Progenitor cell of endocrine pancreas (in vitro differentiated cells): ENCODE data around the gene PTGR1. TPM values are rescaled to one million over a fixed set of nuclear protein-coding genes. Genes with fewer than 3 reads are reported as not detected.
"Not testable (repeated sequence)": the region's sequence is repeated elsewhere in the genome, so short reads cannot be mapped to it uniquely, and the experiment has no call there.

Experiments
- DNase-seq: peaks from one replicate; pipeline ENCODE4 v3.0.0; 2021; ENCODE audit warnings: low spot score; ENCODE audit not compliant: unreplicated experiment
- H3K27ac Mint-ChIP-seq: 2 replicates; pipeline ENCODE4 v1.8.0; 2021; ENCODE audit warnings: mild to moderate bottlenecking, moderate library complexity, mixed read lengths
- H3K27me3 Mint-ChIP-seq: 2 replicates; pipeline ENCODE4 v1.8.0; 2021; ENCODE audit warnings: mixed read lengths
- H3K36me3 Mint-ChIP-seq: 2 replicates; pipeline ENCODE4 v1.8.0; 2022; ENCODE audit warnings: mixed read lengths; ENCODE audit not compliant: insufficient read depth
- H3K4me1 Mint-ChIP-seq: 2 replicates; pipeline ENCODE4 v1.8.0; 2021; ENCODE audit warnings: low read depth, mixed read lengths
- H3K4me3 Mint-ChIP-seq: 2 replicates; pipeline ENCODE4 v1.8.0; 2021; ENCODE audit warnings: low read depth, mild to moderate bottlenecking, moderate library complexity, mixed read lengths
- H3K9me3 Mint-ChIP-seq: 2 replicates; pipeline ENCODE4 v1.8.0; 2021; ENCODE audit warnings: low read depth, mixed read lengths
- total RNA-seq: library from RNA; stranded (reverse); gene quantifications from 2 replicates; pipeline ENCODE4 v1.2.1, GENCODE V29; 2021
- TF ChIP-seq, protein P1 (sequence below): fragments of 200-600 bp; sonication (generic); IDR thresholded peaks from one replicate; pipeline ENCODE4 v1.5.0; 2021; ENCODE audit warnings: antibody characterized with exemption, mild to moderate bottlenecking; ENCODE audit not compliant: unreplicated experiment

PTGR1 gene
- total RNA-seq, 1 donor from 2014 or later = 50.1 TPM

- Mint-ChIP-seq H3K9me3 (no peaks in the 10 kb centered on the region), H3K27ac (no peak overlapping the region), H3K4me1 (no peaks in the 10 kb centered on the region), H3K4me3 (no peak overlapping the region), H3K27me3 (no peaks in the 10 kb centered on the region), H3K36me3 (peaks cover 13% of the 10 kb centered on the region)
- DNase-seq = no peak
- TF ChIP-seq, protein P1, sequence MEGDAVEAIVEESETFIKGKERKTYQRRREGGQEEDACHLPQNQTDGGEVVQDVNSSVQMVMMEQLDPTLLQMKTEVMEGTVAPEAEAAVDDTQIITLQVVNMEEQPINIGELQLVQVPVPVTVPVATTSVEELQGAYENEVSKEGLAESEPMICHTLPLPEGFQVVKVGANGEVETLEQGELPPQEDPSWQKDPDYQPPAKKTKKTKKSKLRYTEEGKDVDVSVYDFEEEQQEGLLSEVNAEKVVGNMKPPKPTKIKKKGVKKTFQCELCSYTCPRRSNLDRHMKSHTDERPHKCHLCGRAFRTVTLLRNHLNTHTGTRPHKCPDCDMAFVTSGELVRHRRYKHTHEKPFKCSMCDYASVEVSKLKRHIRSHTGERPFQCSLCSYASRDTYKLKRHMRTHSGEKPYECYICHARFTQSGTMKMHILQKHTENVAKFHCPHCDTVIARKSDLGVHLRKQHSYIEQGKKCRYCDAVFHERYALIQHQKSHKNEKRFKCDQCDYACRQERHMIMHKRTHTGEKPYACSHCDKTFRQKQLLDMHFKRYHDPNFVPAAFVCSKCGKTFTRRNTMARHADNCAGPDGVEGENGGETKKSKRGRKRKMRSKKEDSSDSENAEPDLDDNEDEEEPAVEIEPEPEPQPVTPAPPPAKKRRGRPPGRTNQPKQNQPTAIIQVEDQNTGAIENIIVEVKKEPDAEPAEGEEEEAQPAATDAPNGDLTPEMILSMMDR = no peak
Observed at GRCh38 chr9:111588846-111589245, 10.6 kb downstream of the PTGR1 start.

GRCh38 chr9:111586378-111586777 lies 13.1 kb downstream of the PTGR1 start:
- Mint-ChIP-seq H3K27ac (no peak overlapping the region), H3K27me3 (no peaks in the 10 kb centered on the region), H3K9me3 (no peaks in the 10 kb centered on the region), H3K36me3 (peaks cover 7% of the 10 kb centered on the region), H3K4me1 (no peaks in the 10 kb centered on the region), H3K4me3 (no peak overlapping the region)
- TF ChIP-seq, protein P1 = no peak
- DNase-seq = no peak

DNA sequence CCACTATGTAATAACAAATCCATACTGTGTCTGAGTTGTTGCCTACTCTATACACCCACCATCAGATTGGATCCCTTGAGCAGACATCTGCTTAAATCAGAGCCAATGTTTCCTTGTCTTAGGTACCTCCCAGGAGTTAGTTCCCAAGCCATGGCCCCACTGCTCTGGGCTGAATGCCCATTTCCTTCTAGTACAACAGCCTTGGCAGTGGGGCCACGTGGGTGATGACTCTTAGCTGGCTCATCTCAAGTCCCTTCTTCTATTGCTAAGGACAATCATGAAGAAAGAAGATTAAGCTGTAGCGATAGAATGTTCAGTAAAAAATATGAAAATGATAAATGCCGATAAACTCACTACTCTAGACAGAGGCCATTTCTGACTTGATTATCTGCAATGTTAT lies 16.6 kb downstream of the PTGR1 start:
- no peaks in the 10 kb centered on the region for H3K9me3 Mint-ChIP-seq
- no peaks in the 10 kb centered on the region for H3K4me1 Mint-ChIP-seq
- no peak overlapping the region for H3K4me3 Mint-ChIP-seq
- DNase-seq = no peak
- TF ChIP-seq, protein P1 = no peak
- H3K36me3 Mint-ChIP-seq = peaks cover 11% of the 10 kb centered on the region
- H3K27me3 Mint-ChIP-seq = no peaks in the 10 kb centered on the region
- no peak overlapping the region for H3K27ac Mint-ChIP-seq

DNA sequence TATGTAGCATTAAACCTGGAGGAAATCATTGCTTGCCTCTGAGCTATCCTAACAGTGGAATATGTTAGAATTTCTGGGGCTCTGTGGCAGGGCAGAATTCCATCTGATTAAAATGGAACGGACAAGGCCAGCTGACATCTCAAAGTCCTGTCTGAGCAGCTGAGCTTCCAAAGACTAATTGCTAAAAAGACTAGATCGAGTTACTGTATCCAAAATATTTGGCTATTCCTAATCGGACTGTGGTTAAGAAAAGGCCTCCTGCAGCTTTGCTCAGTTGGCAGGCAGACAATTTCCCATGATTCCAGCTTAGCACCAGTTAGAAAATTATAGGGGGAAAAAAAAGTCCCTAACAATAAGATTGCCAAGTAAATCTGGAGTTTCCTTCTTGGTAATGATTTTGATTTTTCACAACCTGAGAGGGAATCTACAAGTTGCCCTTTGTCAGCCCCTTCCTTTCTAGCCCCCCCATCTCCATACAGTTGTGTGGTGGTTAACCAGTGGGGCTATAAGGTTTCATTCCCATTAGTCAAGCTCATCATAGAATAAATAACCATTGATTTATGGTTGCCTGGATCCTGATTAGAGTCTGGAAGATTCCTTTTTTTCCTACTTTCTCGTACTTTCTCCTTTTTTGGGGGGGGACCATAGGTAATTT lies 26.4 kb downstream of the PTGR1 start:
- Mint-ChIP-seq H3K27me3 (no peaks in the 10 kb centered on the region), H3K4me3 (no peak overlapping the region), H3K27ac (no peak overlapping the region), H3K36me3 (peaks cover 63% of the 10 kb centered on the region), H3K4me1 (no peaks in the 10 kb centered on the region), H3K9me3 (peaks cover 19% of the 10 kb centered on the region)
- TF ChIP-seq, protein P1 = no peak
- no peak for DNase-seq

GRCh38 chr9:111568127-111568526 lies 31.3 kb downstream of the PTGR1 start:
- Mint-ChIP-seq H3K9me3 (peaks cover 26% of the 10 kb centered on the region), H3K36me3 (peaks cover 63% of the 10 kb centered on the region)
- not testable (repeated sequence) for DNase-seq, H3K27me3 Mint-ChIP-seq, H3K4me1 Mint-ChIP-seq, H3K4me3 Mint-ChIP-seq, H3K27ac Mint-ChIP-seq

- Mint-ChIP-seq H3K4me3 (no peak overlapping the region), H3K27ac (no peak overlapping the region), H3K9me3 (peaks cover 26% of the 10 kb centered on the region), H3K27me3 (no peaks in the 10 kb centered on the region), H3K36me3 (peaks cover 62% of the 10 kb centered on the region), H3K4me1 (no peaks in the 10 kb centered on the region)
- TF ChIP-seq, protein P1 = no peak
- no peak for DNase-seq
Observed at GRCh38 chr9:111566234-111566633, 33.2 kb downstream of the PTGR1 start.
